ENCODE measurements around the gene DNAH6.

The DNAH6 gene

GRCh38 chr2:84851876-84852275 lies 335.6 kb downstream of the DNAH6 start:
- Histone ChIP-seq H3K9me3 (no peaks in the 10 kb centered on the region), H3K27ac (no peak overlapping the region), H3K36me3 (no peaks in the 10 kb centered on the region), H3K4me3 (ENCODE audit: low read depth in 1 of 2, low read length in 1 of 2) (no peak overlapping the region), H3K4me1 (ENCODE audit: control insufficient read depth in 1 of 2, insufficient read depth in 1 of 2, low read depth in 1 of 2, low read length in 1 of 2) (no peaks in the 10 kb centered on the region), H3K27me3 (peaks cover 12% of the 10 kb centered on the region)
- TF ChIP-seq CTCF (IDR thresholded peaks at IDR 0.05): no peak

DNA sequence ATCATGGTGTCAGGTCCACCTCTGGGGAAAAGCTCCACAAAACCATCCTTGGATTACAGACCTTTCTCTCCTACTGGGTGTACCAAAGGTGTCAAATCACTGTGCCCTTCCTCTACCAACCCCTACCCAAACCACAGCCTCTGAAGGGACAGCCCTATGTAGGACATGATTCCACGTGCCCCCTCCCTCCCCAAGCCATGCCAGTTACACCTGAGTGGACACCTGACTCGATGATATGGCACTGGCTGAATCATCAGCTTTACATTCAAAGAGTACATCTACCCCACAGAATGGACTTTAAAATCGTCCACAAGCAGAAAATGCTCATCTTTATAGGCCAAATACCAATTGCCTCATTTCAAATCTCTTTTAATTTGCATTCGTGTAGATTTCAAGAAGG lies 338.6 kb downstream of the DNAH6 start:
- Histone ChIP-seq H3K9me3 (no peaks in the 10 kb centered on the region), H3K4me3 (ENCODE audit: low read depth in 1 of 2, low read length in 1 of 2) (no peak overlapping the region), H3K36me3 (no peaks in the 10 kb centered on the region), H3K27me3 (peaks cover 7% of the 10 kb centered on the region), H3K4me1 (ENCODE audit: control insufficient read depth in 1 of 2, insufficient read depth in 1 of 2, low read depth in 1 of 2, low read length in 1 of 2) (no peaks in the 10 kb centered on the region), H3K27ac (no peak overlapping the region)
- TF ChIP-seq CTCF (IDR thresholded peaks at IDR 0.05): no peak

DNA sequence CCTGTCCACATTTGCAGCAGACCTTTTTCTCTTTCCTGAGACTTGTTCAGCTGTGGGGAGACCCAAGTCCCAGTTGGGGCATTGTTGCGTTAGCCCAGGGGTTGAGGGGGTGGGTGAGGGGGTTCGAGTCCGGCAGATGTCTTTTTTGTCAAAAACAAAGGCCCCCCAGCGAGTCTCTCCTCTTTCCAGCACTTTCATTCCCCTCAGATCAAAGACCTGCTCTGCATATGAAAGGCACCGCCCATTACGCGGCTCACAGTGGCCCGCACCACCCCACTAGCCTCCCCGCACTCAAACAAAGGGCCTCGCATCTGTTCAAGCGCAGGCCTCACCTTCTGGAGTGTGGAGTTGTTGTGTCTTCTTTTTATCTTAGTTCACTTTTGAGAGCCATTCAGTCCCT lies 339.4 kb downstream of the DNAH6 start:
- Histone ChIP-seq H3K27me3 (peaks cover 5% of the 10 kb centered on the region), H3K4me1 (ENCODE audit: control insufficient read depth in 1 of 2, insufficient read depth in 1 of 2, low read depth in 1 of 2, low read length in 1 of 2) (no peaks in the 10 kb centered on the region), H3K4me3 (ENCODE audit: low read depth in 1 of 2, low read length in 1 of 2) (no peak overlapping the region), H3K27ac (no peak overlapping the region), H3K9me3 (no peaks in the 10 kb centered on the region), H3K36me3 (no peaks in the 10 kb centered on the region)
- TF ChIP-seq CTCF (IDR thresholded peaks at IDR 0.05): no peak

DNA sequence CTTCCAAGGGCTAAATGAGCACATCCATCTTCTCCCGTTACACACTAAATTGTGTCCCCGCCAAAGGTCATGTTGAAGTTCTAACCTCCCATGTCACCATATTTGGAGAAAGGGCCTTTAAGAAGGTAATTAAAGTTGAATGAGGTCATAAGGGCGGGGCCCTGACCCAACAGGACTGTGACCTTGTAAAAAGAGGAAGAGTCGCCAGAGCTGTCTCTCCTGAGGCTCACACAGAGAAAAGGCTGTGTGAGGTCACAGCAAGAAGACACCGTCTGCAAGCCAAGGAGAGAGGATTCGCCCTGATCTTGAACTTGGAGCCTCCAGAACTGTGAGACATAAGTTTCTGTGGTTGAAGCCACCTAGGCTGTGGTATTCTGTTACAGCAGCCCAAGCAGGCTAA lies 340.5 kb downstream of the DNAH6 start:
- H3K27me3 ChIP-seq: no peaks in the 10 kb centered on the region
- H3K4me3 ChIP-seq (ENCODE audit: low read depth in 1 of 2, low read length in 1 of 2): no peak overlapping the region
- no peak overlapping the region for H3K27ac ChIP-seq
- no peaks in the 10 kb centered on the region for H3K4me1 ChIP-seq (ENCODE audit: control insufficient read depth in 1 of 2, insufficient read depth in 1 of 2, low read depth in 1 of 2, low read length in 1 of 2)
- no peaks in the 10 kb centered on the region for H3K9me3 ChIP-seq
- H3K36me3 ChIP-seq: no peaks in the 10 kb centered on the region
- TF ChIP-seq CTCF (IDR thresholded peaks at IDR 0.05): no peak

GRCh38 chr2:84857566-84857965 lies 341.3 kb downstream of the DNAH6 start:
- Histone ChIP-seq H3K9me3 (no peaks in the 10 kb centered on the region), H3K4me1 (ENCODE audit: control insufficient read depth in 1 of 2, insufficient read depth in 1 of 2, low read depth in 1 of 2, low read length in 1 of 2) (no peaks in the 10 kb centered on the region), H3K27me3 (no peaks in the 10 kb centered on the region), H3K4me3 (ENCODE audit: low read depth in 1 of 2, low read length in 1 of 2) (no peak overlapping the region), H3K27ac (no peak overlapping the region), H3K36me3 (no peaks in the 10 kb centered on the region)
- no peak for TF ChIP-seq CTCF (IDR thresholded peaks at IDR 0.05)

GRCh38 chr2:84858123-84858522 lies 341.8 kb downstream of the DNAH6 start:
- Histone ChIP-seq H3K27ac (no peak overlapping the region), H3K4me1 (ENCODE audit: control insufficient read depth in 1 of 2, insufficient read depth in 1 of 2, low read depth in 1 of 2, low read length in 1 of 2) (no peaks in the 10 kb centered on the region), H3K9me3 (no peaks in the 10 kb centered on the region), H3K27me3 (no peaks in the 10 kb centered on the region), H3K36me3 (no peaks in the 10 kb centered on the region), H3K4me3 (ENCODE audit: low read depth in 1 of 2, low read length in 1 of 2) (no peak overlapping the region)
- TF ChIP-seq CTCF (IDR thresholded peaks at IDR 0.05): no peak
